A549 (cell line): ENCODE measurements around the gene DSCAM. TPM values are rescaled to one million over a fixed set of nuclear protein-coding genes. Genes with fewer than 3 reads are reported as not detected.

ENCODE experiments used
- ATAC-seq, 2 experiments: fragments of 200-7000 bp in 1 of 2; fragments of >200 bp in 1 of 2; cut with Nextera tagmentation in 1 of 2; cut with Tn5 transposase in 1 of 2; 3 replicates each; pipeline versions ENCODE4 v1.8.0 to v1.9.1; 2018 to 2020; ENCODE audit warnings: mild to moderate bottlenecking in 1 of 2, moderate library complexity in 1 of 2
- CTCF ChIA-PET: fragments of 300-600 bp; sonication (Branson Sonifier 250); formaldehyde crosslinking; extraction: SDS; loops from one replicate; lab custom pipeline; 2021; ENCODE audit warnings: antibody characterized with exemption, inconsistent platforms; lab: Yijun Ruan, JAX
- POLR2A ChIA-PET: fragments of 350-600 bp; formaldehyde crosslinking; extraction: SDS; loops from one replicate; lab custom pipeline; 2021; ENCODE audit warnings: antibody characterized with exemption, inconsistent platforms; lab: Yijun Ruan, JAX
- DNase-seq, 2 experiments: peaks; one replicate each; pipeline versions ENCODE4 v3.0.0 to v3.0.0-alpha.2; 2011 to 2016; ENCODE audit warnings: low read depth in 1 of 2, low spot score in 1 of 2
- FAIRE-seq: peaks from 2 replicates; lab custom pipeline; 2011; peaks lifted over from hg19 to GRCh38; lab: Jason Lieb, UNC
- H3K27ac ChIP-seq, 2 experiments: fragments of >200 bp; sonication (Bioruptor Twin); formaldehyde crosslinking; 3 replicates each; pipeline ENCODE4 v1.5.1; 2016 to 2017
- H3K4me1 ChIP-seq: fragments of >200 bp; sonication (Bioruptor Twin); formaldehyde crosslinking; 3 replicates; pipeline ENCODE4 v1.6.1; 2016
- H3K4me2 ChIP-seq: fragments of >200 bp; sonication (Bioruptor Twin); formaldehyde crosslinking; 3 replicates; pipeline ENCODE4 v1.6.1; 2016
- H3K4me3 ChIP-seq: fragments of >200 bp; sonication (Bioruptor Twin); formaldehyde crosslinking; 3 replicates; pipeline ENCODE4 v1.5.1; 2016
- H3K9me3 ChIP-seq: fragments of >200 bp; sonication (Bioruptor Twin); formaldehyde crosslinking; 3 replicates; pipeline ENCODE4 v1.6.1; 2016
- BCL3 ChIP-seq: fragments of >200 bp; sonication (Bioruptor Twin); formaldehyde crosslinking; IDR thresholded peaks from 3 replicates; pipeline ENCODE4 v1.6.1; 2016
- CBX8 ChIP-seq: fragments of 200-600 bp; sonication (generic); IDR thresholded peaks from 2 replicates; pipeline ENCODE4 v1.6.1; 2016
- CHD2 ChIP-seq: fragments of 150-350 bp; IDR thresholded peaks from 2 replicates; pipeline ENCODE4 v1.6.1; 2014; ENCODE audit warnings: low read length; ENCODE audit not compliant: partially characterized antibody
- E2F6 ChIP-seq: IDR thresholded peaks from 2 replicates; pipeline ENCODE4 v1.6.1; 2012; ENCODE audit warnings: low read depth, borderline replicate concordance
- EHMT2 ChIP-seq: fragments of 200-600 bp; sonication (generic); IDR thresholded peaks from 2 replicates; pipeline ENCODE4 v1.6.1; 2016; ENCODE audit warnings: antibody characterized with exemption, low read depth, mild to moderate bottlenecking, moderate library complexity
- EP300 ChIP-seq, 2 experiments: fragments of >200 bp; sonication (Bioruptor Twin); formaldehyde crosslinking; IDR thresholded peaks; 2 replicates in 1 of 2; 3 replicates in 1 of 2; pipeline ENCODE4 v1.6.1; 2016 to 2017
- ESRRA ChIP-seq: fragments of 150-350 bp; IDR thresholded peaks from 2 replicates; pipeline ENCODE4 v1.6.1; 2014; ENCODE audit warnings: mild to moderate bottlenecking, low read length, borderline replicate concordance
- FOSB ChIP-seq: fragments of 250-450 bp; sonication (Bioruptor Pico); IDR thresholded peaks from 2 replicates; pipeline ENCODE4 v1.5.0; 2020; ENCODE audit warnings: mild to moderate bottlenecking, moderate library complexity
- FOXS1 ChIP-seq: fragments of 250-450 bp; sonication (Bioruptor Pico); IDR thresholded peaks from 2 replicates; pipeline ENCODE4 v1.5.0; 2020; ENCODE audit warnings: mild to moderate bottlenecking, moderate library complexity
- HOXA7 ChIP-seq: fragments of 250-450 bp; sonication (Bioruptor Pico); IDR thresholded peaks from 2 replicates; pipeline ENCODE4 v1.5.0; 2020; ENCODE audit warnings: mild to moderate bottlenecking, moderate library complexity
- HOXB13 ChIP-seq: fragments of 250-450 bp; sonication (Bioruptor Pico); IDR thresholded peaks from 2 replicates; pipeline ENCODE4 v1.5.0; 2020; ENCODE audit warnings: low read depth, mild to moderate bottlenecking, moderate library complexity
- JUN ChIP-seq, 2 experiments: fragments of >200 bp; sonication (Bioruptor Twin); formaldehyde crosslinking; IDR thresholded peaks; 2 replicates in 1 of 2; 3 replicates in 1 of 2; pipeline ENCODE4 v1.6.1; 2016 to 2017
- MAFK ChIP-seq: fragments of 450-650 bp; IDR thresholded peaks from 2 replicates; pipeline ENCODE4 v1.6.1; 2014; ENCODE audit not compliant: partially characterized antibody
- NFE2L2 ChIP-seq: fragments of 150-350 bp; conservative IDR thresholded peaks from 2 replicates; pipeline ENCODE4 v1.6.1; 2014; ENCODE audit warnings: low read length
- NPAS2 ChIP-seq: fragments of 250-450 bp; sonication (Bioruptor Pico); IDR thresholded peaks from 2 replicates; pipeline ENCODE4 v1.8.0; 2022; ENCODE audit warnings: mild to moderate bottlenecking, moderate library complexity, borderline replicate concordance
- NR3C1 ChIP-seq: fragments of >200 bp; sonication (Bioruptor Twin); formaldehyde crosslinking; IDR thresholded peaks from 3 replicates; pipeline ENCODE4 v1.6.1; 2017
- PBX3 ChIP-seq: IDR thresholded peaks from 2 replicates; pipeline ENCODE4 v1.6.1; 2012
- PHF8 ChIP-seq: fragments of 200-600 bp; sonication (generic); IDR thresholded peaks from 2 replicates; pipeline ENCODE4 v1.6.1; 2016; ENCODE audit warnings: low read depth, mild to moderate bottlenecking, antibody characterized with exemption, moderate library complexity, borderline replicate concordance
- POLR2AphosphoS2 ChIP-seq: conservative IDR thresholded peaks from 2 replicates; pipeline ENCODE4 v1.6.1; 2012; ENCODE audit warnings: low read length, improper control_type of control experiment, inconsistent platforms
- RAD21 ChIP-seq, 2 experiments: fragments of >200 bp in 1 of 2; sonication (Bioruptor Twin) in 1 of 2; formaldehyde crosslinking in 1 of 2; IDR thresholded peaks in 1 of 2; conservative IDR thresholded peaks in 1 of 2; 2 replicates in 1 of 2; 3 replicates in 1 of 2; pipeline ENCODE4 v1.6.1; 2012 to 2018; ENCODE audit warnings: inconsistent platforms in 1 of 2
- RARB ChIP-seq: fragments of 250-450 bp; sonication (Bioruptor Pico); IDR thresholded peaks from 2 replicates; pipeline ENCODE4 v1.8.0; 2021; ENCODE audit warnings: mild to moderate bottlenecking, moderate library complexity
- TP53 ChIP-seq: fragments of 250-450 bp; sonication (Bioruptor Pico); IDR thresholded peaks from 2 replicates; pipeline ENCODE4 v1.5.0; 2021; ENCODE audit warnings: mild to moderate bottlenecking, moderate library complexity
- ZSCAN20 ChIP-seq: fragments of 250-450 bp; sonication (Bioruptor Pico); IDR thresholded peaks from 2 replicates; pipeline ENCODE4 v1.8.0; 2022; ENCODE audit warnings: mild to moderate bottlenecking, moderate library complexity
- WGBS: methylation state at CpG from one replicate; pipeline ENCODE4 v1.1.6; 2017; ENCODE audit errors: missing lambda C conversion rate; 5-methylcytosine and 5-hydroxymethylcytosine counted together
- polyA plus RNA-seq, 4 experiments: library from polyadenylated mRNA; depleted of rRNA in 3 of 4; stranded (reverse); fragments of >200 nt; fragmentation: RNase III in 1 of 4; extraction: RNeasy Plus Mini Kit Qiagen cat#74134 plus additional on column Dnase treatment in 1 of 4; gene quantifications; 2 replicates in 3 of 4; 3 replicates in 1 of 4; pipeline ENCODE4 v1.2.3, GENCODE V29; 2011 to 2017
- TF ChIP-seq, protein P1 (sequence below): fragments of 250-450 bp; sonication (Bioruptor Pico); IDR thresholded peaks from 2 replicates; pipeline ENCODE4 v1.5.0; 2020; ENCODE audit warnings: low read depth, mild to moderate bottlenecking, moderate library complexity

DSCAM gene
- polyA plus RNA-seq, 2 of the 4 experiments (the other 2 are of a cell fraction), result not detected

DNA sequence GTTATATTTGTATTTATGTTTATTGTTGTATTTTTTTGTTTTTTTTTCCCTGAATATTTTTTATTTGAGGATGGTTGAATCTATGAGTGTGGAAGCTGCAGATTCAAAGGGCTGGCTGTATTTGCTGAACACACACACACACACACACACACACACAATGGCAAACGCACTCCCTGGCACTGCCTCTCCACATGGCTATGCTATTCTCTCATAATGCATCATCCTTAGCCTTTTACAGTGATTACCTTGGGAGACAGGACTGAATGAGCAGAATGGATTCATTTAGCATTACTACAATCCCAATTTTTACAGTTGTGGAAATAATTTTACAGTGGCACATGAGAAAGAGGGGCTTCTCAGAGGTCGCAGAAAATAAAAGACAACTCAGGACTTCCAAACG, 589.6 kb downstream of the DSCAM start:
- ATAC-seq, result no peak
- Histone ChIP-seq H3K4me1 (no peaks in the 10 kb centered on the region), H3K27ac (no peak overlapping the region), H3K4me2 (no peak overlapping the region), H3K4me3 (no peak overlapping the region)
- POLR2A ChIA-PET, result no interaction called here
- no peak for TF ChIP-seq FOXS1 (CRISPR knock-in tag)
- no peak for TF ChIP-seq NPAS2 (CRISPR knock-in tag)
- TF ChIP-seq, all 56 proteins: peak for 0
- WGBS, result 0% methylated on average over 3 of the region's 3 CpGs
- no peaks in the 10 kb centered on the region for H3K9me3 ChIP-seq
- CTCF ChIA-PET, result no interaction called here
- DNase-seq (no peak), FAIRE-seq (no peak)

DNA sequence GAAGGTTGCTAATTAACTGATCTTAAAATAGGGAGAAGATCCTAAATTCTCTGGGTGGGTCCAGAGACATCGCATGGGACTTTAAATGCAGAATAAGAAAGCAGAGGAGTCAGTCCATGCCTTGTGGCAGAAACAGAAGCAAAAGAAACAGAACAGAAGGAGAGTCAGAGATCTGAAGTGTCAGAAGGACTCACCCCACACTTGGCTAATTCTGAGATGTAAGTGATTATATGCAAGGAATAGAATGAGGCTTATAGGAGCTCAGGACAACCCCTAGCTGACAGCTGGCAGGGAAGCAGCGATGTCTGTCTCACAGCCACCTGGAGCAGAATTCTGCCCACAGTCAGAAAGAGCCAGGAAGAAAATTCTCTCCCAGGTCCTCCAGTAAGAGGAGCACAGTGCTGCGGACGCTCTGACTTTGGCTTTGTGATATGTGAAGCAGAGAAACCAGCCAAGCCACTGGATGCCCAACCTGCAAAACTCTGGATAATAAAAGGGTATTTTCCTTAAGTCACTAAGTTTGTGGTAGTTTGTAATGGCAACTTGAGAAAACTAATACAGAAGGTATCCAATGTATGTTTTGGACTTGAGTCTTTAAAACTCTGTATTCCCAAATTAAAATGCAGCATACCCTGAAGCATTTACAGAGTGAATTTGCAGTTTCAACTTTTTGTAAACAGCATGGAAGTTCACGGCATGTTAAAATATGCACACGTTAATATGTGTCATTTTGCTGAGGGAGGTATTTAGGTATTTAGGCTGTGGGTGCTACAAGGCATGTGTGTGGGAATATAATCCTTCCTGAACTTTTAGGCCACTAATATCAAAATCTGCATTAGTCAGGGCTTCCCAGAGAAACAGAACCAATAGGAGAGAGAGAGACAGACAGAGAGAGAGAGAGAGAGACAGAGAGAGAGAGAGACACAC, 591.2 kb downstream of the DSCAM start:
- no peak for DNase-seq
- TF ChIP-seq MAFK, result no peak
- no peak for TF ChIP-seq FOSB (CRISPR knock-in tag)
- no peak for TF ChIP-seq EP300 (IDR thresholded peaks at IDR 0.05)
- no peak for TF ChIP-seq PHF8
- TF ChIP-seq NR3C1, result no peak
- TF ChIP-seq E2F6, result no peak
- TF ChIP-seq RARB (CRISPR knock-in tag), result no peak
- Histone ChIP-seq H3K4me3 (no peak overlapping the region), H3K4me1 (no peaks in the 10 kb centered on the region), H3K27ac (no peak overlapping the region), H3K9me3 (no peaks in the 10 kb centered on the region), H3K4me2 (no peak overlapping the region)
- CTCF ChIA-PET, result no interaction called here
- FAIRE-seq, result no peak
- WGBS, result 20% methylated on average over 6 of the region's 6 CpGs
- POLR2A ChIA-PET, result no interaction called here
- no peak for ATAC-seq

GRCh38 chr21:40254540-40255465, 592.2 kb downstream of the DSCAM start:
- Histone ChIP-seq H3K4me3 (no peak overlapping the region), H3K9me3 (no peaks in the 10 kb centered on the region), H3K27ac (no peak overlapping the region), H3K4me2 (no peak overlapping the region), H3K4me1 (no peaks in the 10 kb centered on the region)
- no peak for FAIRE-seq
- no peak for DNase-seq
- TF ChIP-seq, protein P1, sequence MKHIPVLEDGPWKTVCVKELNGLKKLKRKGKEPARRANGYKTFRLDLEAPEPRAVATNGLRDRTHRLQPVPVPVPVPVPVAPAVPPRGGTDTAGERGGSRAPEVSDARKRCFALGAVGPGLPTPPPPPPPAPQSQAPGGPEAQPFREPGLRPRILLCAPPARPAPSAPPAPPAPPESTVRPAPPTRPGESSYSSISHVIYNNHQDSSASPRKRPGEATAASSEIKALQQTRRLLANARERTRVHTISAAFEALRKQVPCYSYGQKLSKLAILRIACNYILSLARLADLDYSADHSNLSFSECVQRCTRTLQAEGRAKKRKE, result no peak
- TF ChIP-seq EHMT2, result no peak
- no peak for TF ChIP-seq RAD21 (conservative IDR thresholded peaks at IDR 0.05 in 1 of 2, IDR thresholded peaks at IDR 0.05 in 1 of 2)
- TF ChIP-seq CHD2, result no peak
- TF ChIP-seq TP53, result no peak
- TF ChIP-seq NR3C1, result no peak
- TF ChIP-seq BCL3, result no peak
- TF ChIP-seq ZSCAN20 (CRISPR knock-in tag), result no peak
- TF ChIP-seq POLR2AphosphoS2, result no peak
- no peak for TF ChIP-seq ESRRA
- TF ChIP-seq HOXA7 (CRISPR knock-in tag), result no peak
- TF ChIP-seq NFE2L2, result no peak
- no peak for TF ChIP-seq JUN (IDR thresholded peaks at IDR 0.05)
- TF ChIP-seq CBX8, result no peak
- no peak for TF ChIP-seq HOXB13 (CRISPR knock-in tag)
- TF ChIP-seq PBX3, result no peak
- no peak for TF ChIP-seq MAFK
- 3% methylated on average over 13 of the region's 13 CpGs for WGBS
- ChIA-PET POLR2A (no interaction called here), CTCF (no interaction called here)
- no peak for ATAC-seq
